Measurements from ENCODE around the gene KIF6. TPM values are rescaled to one million over a fixed set of nuclear protein-coding genes. Genes with fewer than 3 reads are reported as not detected.

The KIF6 gene
- total RNA-seq, 2 experiments from 2014 or later: not detected

GRCh38 chr6:39396854-39397253 lies 328.4 kb downstream of the KIF6 start:
- TF ChIP-seq CTCF (IDR thresholded peaks at IDR 0.05): no peak
- Mint-ChIP-seq H3K9me3 (no peaks in the 10 kb centered on the region), H3K27me3 (no peaks in the 10 kb centered on the region), H3K4me1 (ENCODE audit: low read depth) (no peaks in the 10 kb centered on the region), H3K4me3 (no peak overlapping the region), H3K36me3 (ENCODE audit: low read depth) (no peaks in the 10 kb centered on the region), H3K27ac (no peak overlapping the region)
- Histone ChIP-seq H3K27ac (ENCODE audit: low read depth in 1 of 2, low read length in 2 of 2) (no peak overlapping the region), H3K27me3 (ENCODE audit: control insufficient read depth in 1 of 2, insufficient read depth in 2 of 2, low read length in 2 of 2) (peaks cover 0 to 2% of the 10 kb centered on the region in 2 experiments), H3K4me3 (ENCODE audit: low read length) (no peak overlapping the region), H3K4me1 (ENCODE audit: insufficient read depth, low read length) (no peaks in the 10 kb centered on the region), H3K9me3 (ENCODE audit: control insufficient read depth in 1 of 2, insufficient read depth in 1 of 2, low read length in 2 of 2) (no peaks in the 10 kb centered on the region), H3K36me3 (ENCODE audit: insufficient read depth, low read length) (no peaks in the 10 kb centered on the region)
- intact Hi-C loops (cut with DNase I, micrococcal nuclease): no loop called here
- DNase-seq (no peak), ATAC-seq (ENCODE audit: poor library complexity) (no peak)
- ChIA-PET POLR2A (interaction anchor here (0.7 kb wide), 1 partner anchor 1189 kb away, joined by 3 read pairs; no protein-coding TSS in a partner anchor), CTCF (interaction anchor here (1.4 kb wide), 1 partner anchor 10 kb away, joined by 3 read pairs; no protein-coding TSS in a partner anchor)

GRCh38 chr6:39393075-39393474 lies 332.1 kb downstream of the KIF6 start:
- peaks cover 5% of the 10 kb centered on the region for H3K27me3 Mint-ChIP-seq
- POLR2A ChIA-PET: no interaction called here
- Histone ChIP-seq H3K36me3 (ENCODE audit: insufficient read depth, low read length) (no peaks in the 10 kb centered on the region), H3K9me3 (ENCODE audit: control insufficient read depth in 1 of 2, insufficient read depth in 1 of 2, low read length in 2 of 2) (no peaks in the 10 kb centered on the region), H3K4me3 (ENCODE audit: low read length) (no peak overlapping the region), H3K27ac (ENCODE audit: low read depth in 1 of 2, low read length in 2 of 2) (no peak overlapping the region), H3K27me3 (ENCODE audit: control insufficient read depth in 1 of 2, insufficient read depth in 2 of 2, low read length in 2 of 2) (peaks cover 0 to 6% of the 10 kb centered on the region in 2 experiments), H3K4me1 (ENCODE audit: insufficient read depth, low read length) (no peaks in the 10 kb centered on the region)
- DNase-seq: no peak
- no peak overlapping the region for H3K4me3 Mint-ChIP-seq
- H3K9me3 Mint-ChIP-seq: no peaks in the 10 kb centered on the region
- CTCF ChIA-PET: no interaction called here
- no peaks in the 10 kb centered on the region for H3K36me3 Mint-ChIP-seq (ENCODE audit: low read depth)
- intact Hi-C loops (cut with DNase I, micrococcal nuclease): no loop called here
- H3K27ac Mint-ChIP-seq: no peak overlapping the region
- no peaks in the 10 kb centered on the region for H3K4me1 Mint-ChIP-seq (ENCODE audit: low read depth)
- no peak for TF ChIP-seq CTCF (IDR thresholded peaks at IDR 0.05)
- no peak for ATAC-seq (ENCODE audit: poor library complexity)

- Mint-ChIP-seq H3K36me3 (ENCODE audit: low read depth) (no peaks in the 10 kb centered on the region), H3K9me3 (no peaks in the 10 kb centered on the region), H3K4me3 (no peak overlapping the region), H3K27ac (no peak overlapping the region), H3K4me1 (ENCODE audit: low read depth) (no peaks in the 10 kb centered on the region), H3K27me3 (peaks cover 15% of the 10 kb centered on the region)
- no peaks in the 10 kb centered on the region for H3K9me3 ChIP-seq (ENCODE audit: control insufficient read depth in 1 of 2, insufficient read depth in 1 of 2, low read length in 2 of 2)
- ChIA-PET POLR2A (no interaction called here), CTCF (no interaction called here)
- DNase-seq: no peak
- H3K27ac ChIP-seq (ENCODE audit: low read depth in 1 of 2, low read length in 2 of 2): no peak overlapping the region
- no peaks in the 10 kb centered on the region for H3K4me1 ChIP-seq (ENCODE audit: insufficient read depth, low read length)
- TF ChIP-seq CTCF (IDR thresholded peaks at IDR 0.05): no peak
- intact Hi-C loops (cut with DNase I, micrococcal nuclease): no loop called here
- no peak for ATAC-seq (ENCODE audit: poor library complexity)
- no peak overlapping the region for H3K4me3 ChIP-seq (ENCODE audit: low read length)
- H3K27me3 ChIP-seq (ENCODE audit: control insufficient read depth in 1 of 2, insufficient read depth in 2 of 2, low read length in 2 of 2): peaks cover 3 to 5% of the 10 kb centered on the region in 2 experiments
- no peaks in the 10 kb centered on the region for H3K36me3 ChIP-seq (ENCODE audit: insufficient read depth, low read length)
Measured at GRCh38 chr6:39391182-39391581, 334.0 kb downstream of the KIF6 start.
